Measurements from ENCODE around the gene MAJIN. TPM values are rescaled to one million over a fixed set of nuclear protein-coding genes. Genes with fewer than 3 reads are reported as not detected.

MAJIN gene
- polyA plus RNA-seq, 3 donors, result not detected

- Histone ChIP-seq H3K36me3 (replicated peaks in 1 of 2; ENCODE audit: control insufficient read depth in 1 of 2, insufficient read depth in 2 of 2, low read length in 2 of 2) (peaks cover 19 to 23% of the 10 kb centered on the region in 2 donors), H3K27ac (ENCODE audit: low read depth in 1 of 2, low read length in 2 of 2) (no peak overlapping the region), H3K9me3 (replicated peaks in 1 of 2; ENCODE audit: control insufficient read depth in 1 of 2, insufficient read depth in 1 of 2, low read length in 2 of 2) (no peaks in the 10 kb centered on the region), H2AFZ (ENCODE audit: insufficient read depth, low read depth, low read length, poor library complexity, severe bottlenecking) (no peak overlapping the region), H3K4me3 (replicated peaks in 1 of 3; ENCODE audit: low read depth in 2 of 3, low read length in 3 of 3) (no peak overlapping the region), H4K20me1 (ENCODE audit: insufficient read depth, low read length) (peaks cover 6% of the 10 kb centered on the region), H3K9ac (ENCODE audit: insufficient read depth, low read length, poor library complexity, severe bottlenecking) (no peak overlapping the region), H3K27me3 (ENCODE audit: control insufficient read depth in 2 of 2, insufficient read depth in 2 of 2, low read length in 2 of 2) (no peaks in the 10 kb centered on the region), H3K4me2 (replicated peaks; ENCODE audit: extremely low read depth, low read length, poor library complexity, severe bottlenecking) (no peak overlapping the region), H3K4me1 (ENCODE audit: control insufficient read depth in 1 of 2, insufficient read depth in 2 of 2, low read length in 2 of 2) (peaks cover 28 to 34% of the 10 kb centered on the region in 2 donors), H3K79me2 (ENCODE audit: insufficient read depth, low read length) (no peaks in the 10 kb centered on the region)
- no peak overlapping the region for H3K4me3 Mint-ChIP-seq
- no peak for DNase-seq
- H3K27ac Mint-ChIP-seq, result no peak overlapping the region
- H3K36me3 Mint-ChIP-seq, result peaks cover 16% of the 10 kb centered on the region in 2 donors
- peaks cover 4 to 7% (median 5%) of the 10 kb centered on the region in 3 donors for H3K27me3 Mint-ChIP-seq (ENCODE audit: low read depth in 3 of 3)
- TF ChIP-seq, protein P1, sequence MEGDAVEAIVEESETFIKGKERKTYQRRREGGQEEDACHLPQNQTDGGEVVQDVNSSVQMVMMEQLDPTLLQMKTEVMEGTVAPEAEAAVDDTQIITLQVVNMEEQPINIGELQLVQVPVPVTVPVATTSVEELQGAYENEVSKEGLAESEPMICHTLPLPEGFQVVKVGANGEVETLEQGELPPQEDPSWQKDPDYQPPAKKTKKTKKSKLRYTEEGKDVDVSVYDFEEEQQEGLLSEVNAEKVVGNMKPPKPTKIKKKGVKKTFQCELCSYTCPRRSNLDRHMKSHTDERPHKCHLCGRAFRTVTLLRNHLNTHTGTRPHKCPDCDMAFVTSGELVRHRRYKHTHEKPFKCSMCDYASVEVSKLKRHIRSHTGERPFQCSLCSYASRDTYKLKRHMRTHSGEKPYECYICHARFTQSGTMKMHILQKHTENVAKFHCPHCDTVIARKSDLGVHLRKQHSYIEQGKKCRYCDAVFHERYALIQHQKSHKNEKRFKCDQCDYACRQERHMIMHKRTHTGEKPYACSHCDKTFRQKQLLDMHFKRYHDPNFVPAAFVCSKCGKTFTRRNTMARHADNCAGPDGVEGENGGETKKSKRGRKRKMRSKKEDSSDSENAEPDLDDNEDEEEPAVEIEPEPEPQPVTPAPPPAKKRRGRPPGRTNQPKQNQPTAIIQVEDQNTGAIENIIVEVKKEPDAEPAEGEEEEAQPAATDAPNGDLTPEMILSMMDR (IDR thresholded peaks at IDR 0.05), result no peak
- H3K9me3 Mint-ChIP-seq, result no peaks in the 10 kb centered on the region
- intact Hi-C loops (cut with micrococcal nuclease), result no loop called here
- peaks cover 24% of the 10 kb centered on the region for H3K4me1 Mint-ChIP-seq
- WGBS (ENCODE audit: insufficient coverage), result 89% methylated on average over 4 of the region's 5 CpGs
Observed at GRCh38 chr11:64891880-64892279, 80.0 kb downstream of the MAJIN start.

DNA sequence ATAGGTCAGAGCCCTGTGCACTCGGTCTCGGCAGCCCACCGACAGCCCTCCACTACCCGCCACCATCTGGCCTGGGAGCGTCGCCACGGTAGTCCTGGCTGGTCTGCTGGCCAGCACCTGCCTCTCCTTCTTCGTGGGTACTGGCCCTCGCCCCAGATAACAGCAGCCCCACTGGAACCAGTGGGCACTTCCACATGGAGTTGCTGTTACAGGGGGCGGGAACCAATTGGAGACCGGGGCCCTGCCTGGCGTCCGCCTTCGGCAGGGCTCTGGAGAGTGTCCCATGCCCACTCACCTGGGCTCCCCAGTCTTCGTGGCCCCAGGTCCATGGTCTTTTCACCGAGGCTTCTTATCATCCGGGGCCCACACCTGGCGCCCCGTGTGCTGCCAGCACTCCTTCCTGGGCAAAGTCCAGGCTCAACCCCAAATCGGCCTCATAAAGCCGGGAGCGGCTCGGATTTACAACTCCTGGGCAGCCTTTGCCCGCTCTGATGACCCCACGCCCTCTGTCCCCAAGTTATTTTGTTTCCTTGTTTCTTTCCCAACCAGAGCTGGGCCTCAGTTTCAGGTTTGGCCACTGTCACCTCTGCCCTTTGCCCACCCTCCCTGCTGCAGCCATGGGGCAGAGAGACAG, 80.6 kb downstream of the MAJIN start:
- H3K9me3 ChIP-seq (replicated peaks in 1 of 2; ENCODE audit: control insufficient read depth in 1 of 2, insufficient read depth in 1 of 2, low read length in 2 of 2), result no peaks in the 10 kb centered on the region
- H2AFZ ChIP-seq (ENCODE audit: insufficient read depth, low read depth, low read length, poor library complexity, severe bottlenecking), result no peak overlapping the region
- Mint-ChIP-seq H3K4me3 (no peak overlapping the region), H3K9me3 (no peaks in the 10 kb centered on the region), H3K27ac (no peak overlapping the region), H3K27me3 (ENCODE audit: low read depth in 3 of 3) (peaks cover 4 to 7% (median 5%) of the 10 kb centered on the region in 3 donors), H3K4me1 (peaks cover 26% of the 10 kb centered on the region), H3K36me3 (peaks cover 11 to 12% of the 10 kb centered on the region in 2 donors)
- H3K27me3 ChIP-seq (ENCODE audit: control insufficient read depth in 2 of 2, insufficient read depth in 2 of 2, low read length in 2 of 2), result no peaks in the 10 kb centered on the region
- no peak overlapping the region for H3K27ac ChIP-seq (ENCODE audit: low read depth in 1 of 2, low read length in 2 of 2)
- H3K36me3 ChIP-seq (replicated peaks in 1 of 2; ENCODE audit: control insufficient read depth in 1 of 2, insufficient read depth in 2 of 2, low read length in 2 of 2), result peaks cover 13 to 17% of the 10 kb centered on the region in 2 donors
- H3K9ac ChIP-seq (ENCODE audit: insufficient read depth, low read length, poor library complexity, severe bottlenecking), result no peak overlapping the region
- TF ChIP-seq, protein P1 (IDR thresholded peaks at IDR 0.05), result no peak
- no peaks in the 10 kb centered on the region for H3K79me2 ChIP-seq (ENCODE audit: insufficient read depth, low read length)
- H4K20me1 ChIP-seq (ENCODE audit: insufficient read depth, low read length), result peaks cover 6% of the 10 kb centered on the region
- DNase-seq, result no peak
- intact Hi-C loops (cut with micrococcal nuclease), result no loop called here
- H3K4me2 ChIP-seq (replicated peaks; ENCODE audit: extremely low read depth, low read length, poor library complexity, severe bottlenecking), result no peak overlapping the region
- no peak overlapping the region for H3K4me3 ChIP-seq (replicated peaks in 1 of 3; ENCODE audit: low read depth in 2 of 3, low read length in 3 of 3)
- WGBS (ENCODE audit: insufficient coverage), result 97% methylated on average over 23 of the region's 25 CpGs
- peaks cover 32 to 37% of the 10 kb centered on the region in 2 donors for H3K4me1 ChIP-seq (ENCODE audit: control insufficient read depth in 1 of 2, insufficient read depth in 2 of 2, low read length in 2 of 2)
